Measurements from ENCODE around the gene ANO8. TPM values are rescaled to one million over a fixed set of nuclear protein-coding genes. Genes with fewer than 3 reads are reported as not detected.

The ANO8 gene
- total RNA-seq, 4 donors from 2014 or later, result 6.2 to 24.5 (median 9.9) TPM

DNA sequence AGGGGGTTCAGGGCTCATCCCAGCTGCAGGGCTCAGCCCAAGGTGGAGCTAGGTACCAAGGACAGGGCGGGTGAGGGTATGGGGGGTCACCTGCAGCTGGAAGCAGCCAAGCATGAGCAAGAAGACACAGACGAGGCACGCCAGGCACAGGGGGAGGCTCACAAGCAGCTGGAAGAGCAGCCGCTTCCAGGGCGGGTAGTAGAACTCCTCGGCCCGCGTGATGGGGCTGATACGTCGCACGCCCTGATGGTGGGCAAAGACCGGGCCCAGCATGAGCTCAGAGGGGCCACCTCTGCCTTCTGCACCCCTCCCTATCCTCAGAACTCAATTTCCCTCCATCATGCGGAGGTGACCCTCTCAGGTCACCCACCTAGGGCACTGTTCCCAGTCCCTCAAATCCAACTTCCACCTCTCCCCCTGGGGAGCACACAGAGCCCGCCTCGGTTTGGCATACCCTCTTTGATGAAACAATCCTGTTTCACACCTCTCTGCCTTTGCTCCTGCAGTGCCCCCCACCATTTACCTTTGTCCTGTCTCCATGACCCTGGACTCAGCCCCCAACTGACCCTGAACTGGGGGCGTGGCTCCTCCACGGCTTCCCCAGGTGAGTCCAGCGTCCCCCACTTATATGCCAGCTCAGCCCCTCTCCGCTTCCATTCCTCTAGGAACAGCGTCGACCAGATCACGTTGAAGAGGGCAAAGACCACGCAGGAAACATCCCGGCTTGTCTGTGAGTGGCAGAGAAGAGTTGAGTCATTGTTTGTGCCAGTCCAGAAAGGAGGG lies 4.2 kb downstream of the ANO8 start:
- TF ChIP-seq POLR2A (IDR thresholded peaks at IDR 0.05), result no peak
- TF ChIP-seq, protein P1, sequence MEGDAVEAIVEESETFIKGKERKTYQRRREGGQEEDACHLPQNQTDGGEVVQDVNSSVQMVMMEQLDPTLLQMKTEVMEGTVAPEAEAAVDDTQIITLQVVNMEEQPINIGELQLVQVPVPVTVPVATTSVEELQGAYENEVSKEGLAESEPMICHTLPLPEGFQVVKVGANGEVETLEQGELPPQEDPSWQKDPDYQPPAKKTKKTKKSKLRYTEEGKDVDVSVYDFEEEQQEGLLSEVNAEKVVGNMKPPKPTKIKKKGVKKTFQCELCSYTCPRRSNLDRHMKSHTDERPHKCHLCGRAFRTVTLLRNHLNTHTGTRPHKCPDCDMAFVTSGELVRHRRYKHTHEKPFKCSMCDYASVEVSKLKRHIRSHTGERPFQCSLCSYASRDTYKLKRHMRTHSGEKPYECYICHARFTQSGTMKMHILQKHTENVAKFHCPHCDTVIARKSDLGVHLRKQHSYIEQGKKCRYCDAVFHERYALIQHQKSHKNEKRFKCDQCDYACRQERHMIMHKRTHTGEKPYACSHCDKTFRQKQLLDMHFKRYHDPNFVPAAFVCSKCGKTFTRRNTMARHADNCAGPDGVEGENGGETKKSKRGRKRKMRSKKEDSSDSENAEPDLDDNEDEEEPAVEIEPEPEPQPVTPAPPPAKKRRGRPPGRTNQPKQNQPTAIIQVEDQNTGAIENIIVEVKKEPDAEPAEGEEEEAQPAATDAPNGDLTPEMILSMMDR (IDR thresholded peaks at IDR 0.05 in 4 of 5, conservative IDR thresholded peaks at IDR 0.05 in 1 of 5), result no peak
- no peak for ATAC-seq
- no peak for DNase-seq
- H3K9me3 ChIP-seq, result no peaks in the 10 kb centered on the region
- H3K36me3 ChIP-seq, result no peaks in the 10 kb centered on the region
- intact Hi-C loops (cut with DNase I; ENCODE audit: low total_unique reads) (loop anchor here (10.0 kb wide), 1 partner anchor 224 kb away; the partner anchor contains the start of gene COLGALT1), in situ Hi-C loops (cut with MboI; ENCODE audit: low sequenced_read_pairs in 4 of 4) (no loop called here)
- H3K27ac ChIP-seq, result no peak overlapping the region
- no peaks in the 10 kb centered on the region for H3K27me3 ChIP-seq
- no peak overlapping the region for H3K4me3 ChIP-seq
- H3K4me1 ChIP-seq, result peaks cover 6 to 10% of the 10 kb centered on the region in 2 donors

DNA sequence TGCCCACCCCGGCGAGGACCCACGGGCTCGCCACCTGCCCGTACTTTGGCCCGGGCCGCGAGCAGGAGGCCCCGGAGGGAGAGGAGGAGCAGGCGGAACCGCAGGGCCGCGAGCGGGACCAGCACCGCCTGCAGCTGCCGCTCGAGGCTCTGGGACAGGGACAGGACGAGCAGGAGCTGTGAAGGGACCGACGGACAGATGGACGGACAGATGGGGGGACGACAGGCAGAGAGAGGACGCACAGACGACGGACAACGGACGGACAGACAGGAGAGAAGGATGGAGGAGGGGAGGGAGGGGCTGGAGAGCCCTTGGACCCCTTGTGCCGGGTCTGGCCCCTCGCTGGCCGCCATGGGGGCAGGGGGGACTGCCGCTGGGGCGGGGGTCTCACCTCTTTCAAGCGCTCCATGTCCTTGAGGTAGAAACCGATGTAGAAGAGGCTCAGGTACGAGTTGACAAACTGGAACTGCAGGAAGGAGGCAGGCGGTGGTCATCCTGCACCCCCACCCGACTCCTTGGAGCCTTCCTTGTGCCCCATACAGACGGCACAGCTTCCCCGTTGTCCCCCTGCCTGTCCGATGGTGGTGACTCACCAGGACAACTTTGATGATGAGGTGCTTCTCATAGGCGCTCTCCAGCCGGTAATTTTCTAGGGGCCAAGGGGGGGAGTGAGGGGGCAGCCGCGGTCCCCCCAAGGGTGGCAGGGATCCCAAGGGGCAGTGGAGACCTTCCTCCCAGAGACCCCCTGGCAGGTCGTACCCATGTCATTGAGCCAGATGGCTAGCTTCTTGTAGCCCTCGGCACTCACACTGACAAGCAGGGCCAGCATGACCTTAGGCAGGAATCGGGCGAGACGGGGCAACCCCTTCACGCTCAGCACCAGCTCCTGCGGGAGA lies 5.0 kb downstream of the ANO8 start:
- Histone ChIP-seq H3K9me3 (no peaks in the 10 kb centered on the region), H3K27me3 (no peaks in the 10 kb centered on the region), H3K36me3 (no peaks in the 10 kb centered on the region), H3K4me1 (peaks cover 0 to 4% of the 10 kb centered on the region in 2 donors), H3K27ac (no peak overlapping the region), H3K4me3 (no peak overlapping the region)
- in situ Hi-C loops (cut with MboI; ENCODE audit: low sequenced_read_pairs in 4 of 4), result no loop called here
- TF ChIP-seq, protein P1 (IDR thresholded peaks at IDR 0.05 in 4 of 5, conservative IDR thresholded peaks at IDR 0.05 in 1 of 5), result no peak
- TF ChIP-seq POLR2A (IDR thresholded peaks at IDR 0.05), result no peak
- ATAC-seq (no peak), DNase-seq (no peak)
- intact Hi-C loops (cut with DNase I; ENCODE audit: low total_unique reads), result loop anchor here (10.0 kb wide), 1 partner anchor 225 kb away; the partner anchor contains the start of gene COLGALT1

DNA sequence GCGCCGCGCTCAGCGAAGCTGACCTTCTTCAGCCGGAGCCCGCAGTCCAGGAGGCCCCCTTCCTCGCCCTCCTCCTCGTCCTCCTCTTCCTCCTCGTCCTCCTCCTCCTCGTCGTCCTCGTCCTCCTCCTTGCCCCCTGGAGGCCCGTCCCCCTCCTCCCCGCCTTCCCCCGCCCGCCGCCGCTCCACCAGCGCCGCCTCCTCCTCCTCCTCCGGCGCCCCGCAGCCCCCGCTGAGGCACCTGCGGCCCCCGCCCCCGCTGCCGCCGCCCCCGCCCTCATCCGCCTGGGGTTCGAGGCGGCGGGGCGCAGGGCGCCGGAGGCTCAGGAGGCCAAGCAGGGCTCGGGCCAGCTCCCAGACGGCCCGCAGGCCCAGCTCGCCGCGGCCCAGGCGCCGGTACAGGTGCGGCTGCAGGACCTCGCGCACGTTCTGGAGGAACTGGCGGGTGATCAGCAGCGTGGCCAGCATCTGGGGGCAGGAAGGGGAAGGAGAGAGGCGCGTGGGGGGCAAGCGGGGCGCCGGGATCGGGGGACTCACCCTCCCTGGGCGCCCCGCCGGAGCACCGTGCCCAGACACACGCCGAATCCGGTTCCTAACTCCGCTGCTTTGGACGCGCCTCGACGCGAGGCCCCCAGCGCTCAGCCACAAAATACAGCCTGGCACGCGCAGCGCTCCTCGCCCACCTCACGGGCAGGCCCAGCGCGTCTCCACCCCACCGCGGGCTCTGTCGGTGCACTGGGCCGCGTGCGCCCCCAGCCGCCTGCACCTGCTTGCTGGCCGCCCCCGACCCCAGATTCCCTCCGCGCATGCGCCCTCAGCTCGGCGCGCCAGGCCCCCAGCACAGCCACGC lies 5.9 kb downstream of the ANO8 start:
- Histone ChIP-seq H3K4me3 (no peak overlapping the region), H3K4me1 (peaks cover 0 to 1% of the 10 kb centered on the region in 2 donors), H3K36me3 (no peaks in the 10 kb centered on the region), H3K27ac (no peak overlapping the region), H3K9me3 (no peaks in the 10 kb centered on the region), H3K27me3 (no peaks in the 10 kb centered on the region)
- intact Hi-C loops (cut with DNase I; ENCODE audit: low total_unique reads), result no loop called here
- ATAC-seq (no peak), DNase-seq (no peak)
- no peak for TF ChIP-seq POLR2A (IDR thresholded peaks at IDR 0.05)
- TF ChIP-seq, protein P1 (IDR thresholded peaks at IDR 0.05 in 4 of 5, conservative IDR thresholded peaks at IDR 0.05 in 1 of 5), result no peak
- in situ Hi-C loops (cut with MboI; ENCODE audit: low sequenced_read_pairs in 4 of 4), result no loop called here

DNA sequence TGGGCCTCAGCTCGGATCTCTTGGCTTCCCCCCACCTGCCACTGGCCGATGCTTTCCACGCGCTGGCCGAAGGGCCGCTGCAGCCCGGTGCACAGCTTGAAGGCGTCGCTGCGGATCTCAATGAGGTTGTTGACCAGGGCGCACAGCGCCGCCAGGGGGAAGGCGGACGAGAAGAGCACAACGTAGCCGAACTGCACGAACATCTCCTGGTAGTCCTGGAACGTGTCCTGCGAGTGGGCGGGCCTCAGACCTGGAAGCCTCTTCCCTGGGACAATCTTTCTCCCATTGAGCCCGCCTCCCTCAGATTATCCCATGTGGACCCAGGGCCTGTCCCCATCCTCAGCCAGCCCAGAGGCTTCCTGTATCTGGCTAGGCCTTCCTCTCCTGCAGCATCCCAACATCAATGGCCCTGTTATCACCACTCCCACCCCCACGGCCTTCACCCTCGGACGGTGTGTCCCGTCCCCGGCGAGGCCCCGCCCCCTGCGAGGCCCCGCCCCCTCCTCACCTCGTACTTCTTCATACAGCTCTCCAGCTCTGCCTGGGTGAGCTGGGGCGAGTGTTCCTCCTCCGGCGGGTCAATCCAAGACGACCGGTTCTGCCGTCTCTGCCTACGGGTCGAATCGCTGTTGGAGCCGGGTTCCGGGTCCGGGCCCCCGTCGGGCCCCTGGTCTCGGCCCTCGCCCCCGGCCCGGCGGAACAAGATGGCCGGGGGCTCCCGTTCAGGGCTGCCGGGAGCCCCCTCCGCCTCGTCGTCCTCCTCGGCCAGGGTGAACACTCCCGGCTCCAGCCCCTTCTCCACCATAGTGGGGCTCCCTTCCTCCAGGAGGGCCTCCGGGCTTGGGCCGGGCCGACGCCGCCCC lies 6.8 kb downstream of the ANO8 start:
- TF ChIP-seq POLR2A (IDR thresholded peaks at IDR 0.05), result no peak
- TF ChIP-seq, protein P1 (IDR thresholded peaks at IDR 0.05 in 4 of 5, conservative IDR thresholded peaks at IDR 0.05 in 1 of 5), result no peak

More for the DNA sequence above, 6.8 kb downstream of the ANO8 start:
- H3K27ac ChIP-seq, result no peak overlapping the region
- no peaks in the 10 kb centered on the region for H3K27me3 ChIP-seq
- in situ Hi-C loops (cut with MboI; ENCODE audit: low sequenced_read_pairs in 4 of 4) (no loop called here), intact Hi-C loops (cut with DNase I; ENCODE audit: low total_unique reads) (no loop called here)
- no peak for ATAC-seq
- H3K36me3 ChIP-seq, result no peaks in the 10 kb centered on the region
- DNase-seq, result no peak
- no peaks in the 10 kb centered on the region for H3K9me3 ChIP-seq
- no peak overlapping the region for H3K4me3 ChIP-seq
- H3K4me1 ChIP-seq, result no peaks in the 10 kb centered on the region
